ENCODE measurements around the gene KLF1. TPM values are rescaled to one million over a fixed set of nuclear protein-coding genes. Genes with fewer than 3 reads are reported as not detected.
A peak's percentile ranks its signal among the peaks of the same experiment; 100 is the strongest.

The KLF1 gene
- total and polyA plus RNA-seq, 2 of the 13 experiments (the other 11 are each of a cell fraction or from before 2014, with no cell fraction given) = not detected

GRCh38 chr19:12864721-12865715 lies 22.0 kb downstream of the KLF1 start (continued):
- TF ChIP-seq, protein P1, sequence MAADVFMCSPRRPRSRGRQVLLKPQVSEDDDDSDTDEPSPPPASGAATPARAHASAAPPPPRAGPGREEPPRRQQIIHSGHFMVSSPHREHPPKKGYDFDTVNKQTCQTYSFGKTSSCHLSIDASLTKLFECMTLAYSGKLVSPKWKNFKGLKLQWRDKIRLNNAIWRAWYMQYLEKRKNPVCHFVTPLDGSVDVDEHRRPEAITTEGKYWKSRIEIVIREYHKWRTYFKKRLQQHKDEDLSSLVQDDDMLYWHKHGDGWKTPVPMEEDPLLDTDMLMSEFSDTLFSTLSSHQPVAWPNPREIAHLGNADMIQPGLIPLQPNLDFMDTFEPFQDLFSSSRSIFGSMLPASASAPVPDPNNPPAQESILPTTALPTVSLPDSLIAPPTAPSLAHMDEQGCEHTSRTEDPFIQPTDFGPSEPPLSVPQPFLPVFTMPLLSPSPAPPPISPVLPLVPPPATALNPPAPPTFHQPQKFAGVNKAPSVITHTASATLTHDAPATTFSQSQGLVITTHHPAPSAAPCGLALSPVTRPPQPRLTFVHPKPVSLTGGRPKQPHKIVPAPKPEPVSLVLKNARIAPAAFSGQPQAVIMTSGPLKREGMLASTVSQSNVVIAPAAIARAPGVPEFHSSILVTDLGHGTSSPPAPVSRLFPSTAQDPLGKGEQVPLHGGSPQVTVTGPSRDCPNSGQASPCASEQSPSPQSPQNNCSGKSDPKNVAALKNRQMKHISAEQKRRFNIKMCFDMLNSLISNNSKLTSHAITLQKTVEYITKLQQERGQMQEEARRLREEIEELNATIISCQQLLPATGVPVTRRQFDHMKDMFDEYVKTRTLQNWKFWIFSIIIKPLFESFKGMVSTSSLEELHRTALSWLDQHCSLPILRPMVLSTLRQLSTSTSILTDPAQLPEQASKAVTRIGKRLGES (CRISPR knock-in tag; IDR thresholded peaks at IDR 0.05; ENCODE audit: borderline replicate concordance) = no peak
- TF ChIP-seq KLF9 (CRISPR knock-in tag; IDR thresholded peaks at IDR 0.05; ENCODE audit: low read depth) (no peak), ZBTB39 (CRISPR knock-in tag; IDR thresholded peaks at IDR 0.05) (no peak), IKZF5 (CRISPR knock-in tag; IDR thresholded peaks at IDR 0.05) (0 out of 2 replicates have a peak, but pooled peaks have one; percentile 22), CEBPB (IDR thresholded peaks at IDR 0.05; ENCODE audit: borderline replicate concordance, low read depth, low read length) (peak; percentile 63), ZNF777 (CRISPR knock-in tag; IDR thresholded peaks at IDR 0.05) (peak; percentile 81), ZNF674 (CRISPR knock-in tag; IDR thresholded peaks at IDR 0.05; ENCODE audit: low read depth) (no peak), BRD4 (CRISPR knock-in tag; IDR thresholded peaks at IDR 0.05) (0 out of 2 replicates have a peak, but pooled peaks have one; percentile 32), ZNF558 (CRISPR knock-in tag; IDR thresholded peaks at IDR 0.05; ENCODE audit: borderline replicate concordance) (no peak), HNRNPH1 (optimal IDR thresholded peaks at IDR 0.05; ENCODE audit: low read depth, low read length) (no peak), MBNL3 (CRISPR knock-in tag; conservative IDR thresholded peaks at IDR 0.05) (no peak), CEBPG (CRISPR knock-in tag; IDR thresholded peaks at IDR 0.05) (peak; percentile 62), CENPT (CRISPR knock-in tag; IDR thresholded peaks at IDR 0.05; ENCODE audit: low read depth) (no peak), SUZ12 (IDR thresholded peaks at IDR 0.05; ENCODE audit: low read depth, low read length) (no peak)
- TF ChIP-seq, protein P2, sequence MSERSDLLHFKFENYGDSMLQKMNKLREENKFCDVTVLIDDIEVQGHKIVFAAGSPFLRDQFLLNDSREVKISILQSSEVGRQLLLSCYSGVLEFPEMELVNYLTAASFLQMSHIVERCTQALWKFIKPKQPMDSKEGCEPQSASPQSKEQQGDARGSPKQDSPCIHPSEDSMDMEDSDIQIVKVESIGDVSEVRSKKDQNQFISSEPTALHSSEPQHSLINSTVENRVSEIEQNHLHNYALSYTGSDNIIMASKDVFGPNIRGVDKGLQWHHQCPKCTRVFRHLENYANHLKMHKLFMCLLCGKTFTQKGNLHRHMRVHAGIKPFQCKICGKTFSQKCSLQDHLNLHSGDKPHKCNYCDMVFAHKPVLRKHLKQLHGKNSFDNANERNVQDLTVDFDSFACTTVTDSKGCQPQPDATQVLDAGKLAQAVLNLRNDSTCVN (CRISPR knock-in tag; IDR thresholded peaks at IDR 0.05; ENCODE audit: borderline replicate concordance) = no peak; the same call in 1 of the 2 replicates
- TF ChIP-seq, protein P3, sequence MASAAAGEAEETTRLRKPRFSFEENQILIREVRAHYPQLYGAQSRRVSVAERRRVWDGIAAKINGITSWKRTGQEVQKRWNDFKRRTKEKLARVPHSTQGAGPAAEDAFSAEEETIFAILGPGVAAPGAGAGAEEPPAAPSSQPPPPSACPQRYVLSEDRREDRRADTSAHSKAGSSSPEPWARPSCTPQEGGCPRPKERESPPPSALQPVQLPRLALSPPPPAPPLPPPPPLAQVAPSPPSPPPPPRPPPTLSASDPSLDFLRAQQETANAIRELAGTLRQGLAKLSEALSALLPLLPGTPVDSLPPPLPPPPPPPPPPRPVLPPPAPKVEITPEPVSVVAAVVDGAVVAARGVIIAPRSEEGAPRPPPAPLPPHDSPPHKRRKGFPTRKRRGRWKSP (CRISPR knock-in tag; IDR thresholded peaks at IDR 0.05) = 0 out of 2 replicates have a peak, but pooled peaks have one; percentile 42
- TF ChIP-seq, protein P4, sequence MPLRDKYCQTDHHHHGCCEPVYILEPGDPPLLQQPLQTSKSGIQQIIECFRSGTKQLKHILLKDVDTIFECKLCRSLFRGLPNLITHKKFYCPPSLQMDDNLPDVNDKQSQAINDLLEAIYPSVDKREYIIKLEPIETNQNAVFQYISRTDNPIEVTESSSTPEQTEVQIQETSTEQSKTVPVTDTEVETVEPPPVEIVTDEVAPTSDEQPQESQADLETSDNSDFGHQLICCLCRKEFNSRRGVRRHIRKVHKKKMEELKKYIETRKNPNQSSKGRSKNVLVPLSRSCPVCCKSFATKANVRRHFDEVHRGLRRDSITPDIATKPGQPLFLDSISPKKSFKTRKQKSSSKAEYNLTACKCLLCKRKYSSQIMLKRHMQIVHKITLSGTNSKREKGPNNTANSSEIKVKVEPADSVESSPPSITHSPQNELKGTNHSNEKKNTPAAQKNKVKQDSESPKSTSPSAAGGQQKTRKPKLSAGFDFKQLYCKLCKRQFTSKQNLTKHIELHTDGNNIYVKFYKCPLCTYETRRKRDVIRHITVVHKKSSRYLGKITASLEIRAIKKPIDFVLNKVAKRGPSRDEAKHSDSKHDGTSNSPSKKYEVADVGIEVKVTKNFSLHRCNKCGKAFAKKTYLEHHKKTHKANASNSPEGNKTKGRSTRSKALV (CRISPR knock-in tag; IDR thresholded peaks at IDR 0.05) = peak; percentile 37; the same call in 1 of the 2 replicates
